Activated T-cell treated with anti-CD3 and anti-CD28 coated beads, Interleukin-2, amount 50 U/mL, for 72 hours (primary cell): ENCODE results near the gene TMEM259. TPM values are rescaled to one million over a fixed set of nuclear protein-coding genes. Genes with fewer than 3 reads are reported as not detected.
A peak's percentile ranks its signal among the peaks of the same experiment; 100 is the strongest.

Experiments
- ATAC-seq, 2 donors: fragments of 150-1000 bp; cut with Tn5 transposase; replicated peaks in 1 of 2; 2 replicates each; pipeline ENCODE4 v1.10.0; 2021; ENCODE audit warnings: moderate library complexity in 2 of 2, mild to moderate bottlenecking in 1 of 2
- DNase-seq, 2 donors: peaks; one replicate each; pipeline ENCODE4 v3.0.0; 2021 to 2022; ENCODE audit warnings: mixed read lengths in 1 of 2
- H3K27ac Mint-ChIP-seq: one replicate; pipeline ENCODE4 v1.8.0; 2022; ENCODE audit warnings: mild to moderate bottlenecking, moderate library complexity, mixed read lengths
- H3K27me3 Mint-ChIP-seq: one replicate; pipeline ENCODE4 v1.8.0; 2022; ENCODE audit warnings: low read depth, mixed read lengths
- H3K36me3 Mint-ChIP-seq, 2 donors: one replicate each; pipeline ENCODE4 v1.8.0; 2022; ENCODE audit warnings: mixed read lengths in 2 of 2, mild to moderate bottlenecking in 1 of 2; ENCODE audit not compliant: insufficient read depth in 2 of 2
- H3K4me1 Mint-ChIP-seq: one replicate; pipeline ENCODE4 v1.8.0; 2022; ENCODE audit warnings: low read depth, mixed read lengths
- H3K4me3 Mint-ChIP-seq, 2 donors: one replicate each; pipeline ENCODE4 v1.8.0; 2022; ENCODE audit warnings: mild to moderate bottlenecking in 2 of 2, mixed read lengths in 2 of 2, moderate library complexity in 2 of 2
- H3K9me3 Mint-ChIP-seq, 2 donors: one replicate each; pipeline ENCODE4 v1.8.0; 2022; ENCODE audit warnings: mixed read lengths in 2 of 2
- total RNA-seq, 2 donors: library from RNA; stranded (reverse); gene quantifications; one replicate each; pipeline ENCODE4 v1.2.3, GENCODE V29; 2022

Gene TMEM259
- total RNA-seq, 2 donors from 2014 or later, result 125 to 127 TPM

DNA sequence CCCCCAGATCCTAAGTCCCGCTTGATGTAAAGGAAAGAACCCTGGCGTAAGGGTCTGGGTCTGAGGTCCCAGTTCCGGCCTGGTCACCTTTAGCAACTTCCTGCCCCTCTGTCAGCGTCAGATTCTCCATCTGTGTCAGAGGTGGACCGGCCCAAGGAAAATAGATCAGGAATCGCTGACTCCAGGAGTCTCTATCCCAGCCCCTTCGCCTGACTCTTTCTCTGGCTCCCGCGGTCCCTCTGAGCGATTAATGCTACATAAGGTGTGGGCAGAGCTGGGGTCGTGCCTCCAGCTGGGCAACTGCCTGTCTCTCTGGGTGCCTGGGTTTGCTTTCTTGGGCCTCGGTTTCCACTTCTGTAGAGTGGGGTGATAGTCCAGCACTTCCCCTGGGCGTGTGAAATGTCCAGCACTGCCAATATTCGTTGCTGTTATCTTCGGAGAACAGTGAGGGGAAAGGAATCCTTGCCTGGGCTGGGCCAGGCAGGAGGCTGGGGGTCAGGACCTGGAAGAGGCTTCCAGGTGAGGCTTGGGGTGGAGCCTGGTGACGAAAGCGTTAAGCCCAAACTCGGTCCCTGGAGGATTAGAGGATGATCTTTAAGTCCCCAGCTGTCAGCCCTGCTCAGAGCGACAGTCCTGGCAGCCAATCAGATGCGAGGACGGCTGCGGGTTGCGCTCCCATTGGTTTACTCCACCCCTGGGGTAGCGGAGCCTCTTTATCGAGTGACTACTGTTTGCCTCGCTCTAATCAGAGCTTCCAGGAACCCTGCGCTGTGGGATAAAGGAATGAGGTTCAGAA is 19.8 kb upstream of the TMEM259 start:
- H3K27me3 Mint-ChIP-seq, result no peaks in the 10 kb centered on the region
- no peaks in the 10 kb centered on the region for H3K9me3 Mint-ChIP-seq
- peak overlapping the region; percentile 22 for H3K27ac Mint-ChIP-seq
- DNase-seq, result peak; percentile 88 to 93
- peaks cover 1 to 14% of the 10 kb centered on the region in 2 donors for H3K36me3 Mint-ChIP-seq
- peak; percentile 62 to 67 for ATAC-seq
- H3K4me1 Mint-ChIP-seq, result peaks cover 38% of the 10 kb centered on the region
- H3K4me3 Mint-ChIP-seq, result peak overlapping the region; percentile 86 to 98

DNA sequence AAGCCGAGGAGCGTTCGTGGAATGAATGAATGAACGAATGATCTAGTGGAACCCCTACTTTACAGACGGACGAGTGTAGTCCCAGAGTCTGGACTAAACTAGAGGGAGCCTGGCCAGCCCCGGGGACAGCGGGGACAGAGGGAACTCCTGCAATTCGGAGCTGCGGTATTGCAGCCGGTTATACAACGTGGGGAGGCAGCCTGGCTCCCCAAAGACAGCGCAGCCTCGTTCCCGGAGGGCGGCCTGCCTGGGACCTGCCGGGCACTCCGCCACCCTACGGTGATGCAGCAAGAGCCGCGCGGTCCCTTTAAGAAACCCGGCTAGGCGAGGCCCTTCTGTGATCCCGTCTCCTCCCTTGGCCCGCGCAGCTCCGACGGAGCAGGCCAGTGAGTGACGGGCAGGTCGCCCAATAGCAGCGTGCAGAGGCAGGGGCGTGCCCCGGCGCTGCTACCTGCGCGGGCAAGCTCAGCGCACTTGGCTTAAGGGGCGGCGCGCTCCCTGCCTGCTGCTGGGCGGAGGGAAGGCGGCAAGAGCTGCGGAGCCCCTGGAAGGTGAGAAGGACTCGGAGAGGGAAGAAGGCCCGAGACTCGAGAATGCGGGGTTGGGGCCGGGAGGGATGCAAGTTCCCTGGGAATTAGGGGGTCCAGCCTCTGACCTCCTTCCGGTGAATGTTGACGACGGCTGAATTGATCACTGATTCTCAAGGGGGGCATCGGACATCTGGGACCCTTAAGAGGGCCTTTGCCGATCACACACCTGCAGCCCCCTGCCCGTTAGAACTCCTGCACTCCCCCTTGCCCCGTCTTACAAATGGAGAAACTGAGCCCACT is 18.9 kb upstream of the TMEM259 start, which contains the start of gene ABCA7:
Gene ABCA7 (plus strand): TSS at position 462 of the 830 bp plus-strand sequence. CDS start 1,255 bp downstream, outside the sequence.
- H3K9me3 Mint-ChIP-seq, result no peaks in the 10 kb centered on the region
- ATAC-seq, result peak; percentile 95 to 96
- H3K27ac Mint-ChIP-seq, result peak within 1 kb of the TSS; percentile 52
- peaks cover 42% of the 10 kb centered on the region for H3K4me1 Mint-ChIP-seq
- no peaks in the 10 kb centered on the region for H3K27me3 Mint-ChIP-seq
- peak; percentile 100 for DNase-seq
- H3K36me3 Mint-ChIP-seq, result peaks cover 5 to 16% of the 10 kb centered on the region in 2 donors
- peak within 1 kb of the TSS; percentile 86 to 98 for H3K4me3 Mint-ChIP-seq

DNA sequence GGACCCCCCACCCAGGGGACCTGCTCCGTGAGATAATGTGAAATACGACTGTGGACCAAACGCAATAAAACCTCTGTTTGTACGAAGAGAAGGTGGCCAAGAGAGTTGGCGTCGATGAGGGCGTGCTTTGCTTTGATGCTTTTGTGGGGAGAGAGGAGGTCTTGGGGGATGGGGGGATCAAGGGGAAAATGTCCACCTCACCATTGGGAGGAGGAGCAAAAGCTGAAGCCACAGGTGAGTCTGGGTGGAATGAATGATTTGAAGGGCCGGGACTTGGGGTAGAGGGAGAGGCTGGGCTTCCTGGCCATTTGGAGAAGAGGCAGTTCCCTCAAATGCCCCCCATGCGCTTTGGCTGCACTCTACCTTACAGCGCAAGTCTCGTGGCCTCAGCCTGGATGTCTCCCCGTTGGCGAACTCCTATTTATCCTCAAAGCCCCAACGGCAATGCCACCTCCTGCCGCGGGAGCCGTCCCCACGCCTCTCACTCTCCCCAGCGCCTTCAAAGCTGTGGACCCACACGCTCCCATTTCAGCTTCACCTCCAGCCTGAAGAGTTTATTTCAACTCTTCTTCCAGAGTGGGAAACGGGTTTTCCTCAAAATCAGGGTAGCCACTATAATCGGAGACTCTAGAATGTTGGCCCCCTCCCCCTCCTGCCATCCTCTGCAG is 18.2 kb upstream of the TMEM259 start:
- peak overlapping the region; percentile 52 for H3K27ac Mint-ChIP-seq
- H3K9me3 Mint-ChIP-seq, result no peaks in the 10 kb centered on the region
- DNase-seq (no peak), ATAC-seq (no peak)
- peak overlapping the region; percentile 86 to 98 for H3K4me3 Mint-ChIP-seq
- H3K36me3 Mint-ChIP-seq, result peaks cover 5 to 16% of the 10 kb centered on the region in 2 donors
- peaks cover 42% of the 10 kb centered on the region for H3K4me1 Mint-ChIP-seq
- H3K27me3 Mint-ChIP-seq, result no peaks in the 10 kb centered on the region

DNA sequence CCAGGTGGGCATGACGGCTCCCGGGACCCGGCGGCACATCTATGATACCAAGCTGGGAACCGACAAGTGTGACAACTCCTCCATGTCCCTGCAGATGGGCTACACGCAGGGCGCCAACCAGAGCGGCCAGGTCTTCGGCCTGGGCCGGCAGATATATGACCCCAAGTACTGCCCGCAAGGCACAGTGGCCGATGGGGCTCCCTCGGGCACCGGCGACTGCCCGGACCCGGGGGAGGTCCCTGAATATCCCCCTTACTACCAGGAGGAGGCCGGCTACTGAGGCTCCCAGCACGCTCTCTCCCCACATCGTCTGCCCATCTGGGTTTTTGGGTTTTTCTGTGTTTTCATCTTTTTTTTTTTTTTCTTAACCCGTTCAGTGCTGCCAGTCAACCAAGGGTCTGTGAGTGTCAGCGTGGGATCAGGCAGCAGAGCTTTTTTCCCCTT is 16.7 kb upstream of the TMEM259 start:
- H3K4me1 Mint-ChIP-seq, result peaks cover 47% of the 10 kb centered on the region
- DNase-seq, result no peak

DNA sequence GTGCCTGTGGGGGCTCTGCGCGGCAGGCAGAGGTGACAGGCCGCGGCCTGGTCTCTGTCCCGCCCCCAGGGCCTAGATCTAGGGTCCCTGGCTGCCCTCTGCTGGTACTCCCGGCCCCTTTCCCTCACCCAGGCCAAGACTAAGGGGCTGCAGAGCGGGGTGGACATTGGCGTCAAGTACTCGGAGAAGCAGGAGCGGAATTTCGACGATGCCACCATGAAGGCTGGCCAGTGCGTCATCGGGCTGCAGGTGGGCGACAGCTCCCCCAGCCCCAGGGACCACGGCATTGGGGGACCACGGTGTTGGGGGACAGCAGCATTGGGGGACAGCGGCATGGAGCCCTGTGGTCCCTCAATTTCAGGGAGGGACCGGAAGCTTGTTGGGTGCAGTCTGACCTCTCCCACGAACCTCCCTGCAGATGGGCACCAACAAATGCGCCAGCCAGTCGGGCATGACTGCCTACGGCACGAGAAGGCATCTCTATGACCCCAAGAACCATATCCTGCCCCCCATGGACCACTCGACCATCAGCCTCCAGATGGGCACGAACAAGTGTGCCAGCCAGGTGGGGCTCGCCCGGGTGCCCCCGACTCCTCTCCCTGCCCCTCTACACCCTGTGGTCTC is 15.2 kb upstream of the TMEM259 start:
- H3K4me3 Mint-ChIP-seq, result no peak overlapping the region
- H3K9me3 Mint-ChIP-seq, result no peaks in the 10 kb centered on the region
- H3K36me3 Mint-ChIP-seq, result peaks cover 8 to 31% of the 10 kb centered on the region in 2 donors
- peaks cover 42% of the 10 kb centered on the region for H3K4me1 Mint-ChIP-seq
- H3K27ac Mint-ChIP-seq, result no peak overlapping the region
- no peak for ATAC-seq
- no peaks in the 10 kb centered on the region for H3K27me3 Mint-ChIP-seq
- DNase-seq, result no peak

More for the DNA sequence above, 16.7 kb upstream of the TMEM259 start:
- Mint-ChIP-seq H3K36me3 (peaks cover 5 to 23% of the 10 kb centered on the region in 2 donors), H3K4me3 (peak overlapping the region; percentile 75 to 98), H3K27ac (peak overlapping the region; percentile 25), H3K27me3 (no peaks in the 10 kb centered on the region), H3K9me3 (no peaks in the 10 kb centered on the region)
- no peak for ATAC-seq

DNA sequence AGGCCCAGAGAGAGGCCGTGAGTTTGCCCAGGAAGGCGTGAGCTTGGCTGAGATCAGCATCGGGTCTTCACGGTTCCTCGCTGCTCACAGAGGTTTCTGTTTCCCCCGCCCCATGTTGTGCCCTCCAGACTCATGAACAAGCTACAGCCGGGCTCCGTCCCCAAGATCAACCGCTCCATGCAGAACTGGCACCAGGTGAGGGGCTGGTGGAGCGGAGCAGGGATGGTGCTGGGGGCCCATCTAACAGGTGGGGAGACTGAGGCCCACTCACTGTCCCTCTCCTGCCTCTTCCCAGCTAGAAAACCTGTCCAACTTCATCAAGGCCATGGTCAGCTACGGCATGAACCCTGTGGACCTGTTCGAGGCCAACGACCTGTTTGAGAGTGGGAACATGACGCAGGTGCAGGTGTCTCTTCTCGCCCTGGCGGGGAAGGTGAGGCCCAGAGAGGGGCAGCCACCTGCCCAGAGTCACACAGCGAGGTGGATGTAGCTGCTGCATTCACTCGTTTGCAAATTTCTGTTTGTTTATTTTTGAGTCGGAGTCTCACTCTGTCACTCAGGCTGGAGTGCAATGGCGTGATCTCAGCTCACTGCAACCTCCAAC is 11.4 kb upstream of the TMEM259 start:
- DNase-seq (no peak), ATAC-seq (no peak)
- Mint-ChIP-seq H3K9me3 (no peaks in the 10 kb centered on the region), H3K27ac (no peak overlapping the region), H3K4me3 (no peak overlapping the region), H3K36me3 (peaks cover 8 to 27% of the 10 kb centered on the region in 2 donors), H3K27me3 (no peaks in the 10 kb centered on the region), H3K4me1 (peaks cover 28% of the 10 kb centered on the region)

DNA sequence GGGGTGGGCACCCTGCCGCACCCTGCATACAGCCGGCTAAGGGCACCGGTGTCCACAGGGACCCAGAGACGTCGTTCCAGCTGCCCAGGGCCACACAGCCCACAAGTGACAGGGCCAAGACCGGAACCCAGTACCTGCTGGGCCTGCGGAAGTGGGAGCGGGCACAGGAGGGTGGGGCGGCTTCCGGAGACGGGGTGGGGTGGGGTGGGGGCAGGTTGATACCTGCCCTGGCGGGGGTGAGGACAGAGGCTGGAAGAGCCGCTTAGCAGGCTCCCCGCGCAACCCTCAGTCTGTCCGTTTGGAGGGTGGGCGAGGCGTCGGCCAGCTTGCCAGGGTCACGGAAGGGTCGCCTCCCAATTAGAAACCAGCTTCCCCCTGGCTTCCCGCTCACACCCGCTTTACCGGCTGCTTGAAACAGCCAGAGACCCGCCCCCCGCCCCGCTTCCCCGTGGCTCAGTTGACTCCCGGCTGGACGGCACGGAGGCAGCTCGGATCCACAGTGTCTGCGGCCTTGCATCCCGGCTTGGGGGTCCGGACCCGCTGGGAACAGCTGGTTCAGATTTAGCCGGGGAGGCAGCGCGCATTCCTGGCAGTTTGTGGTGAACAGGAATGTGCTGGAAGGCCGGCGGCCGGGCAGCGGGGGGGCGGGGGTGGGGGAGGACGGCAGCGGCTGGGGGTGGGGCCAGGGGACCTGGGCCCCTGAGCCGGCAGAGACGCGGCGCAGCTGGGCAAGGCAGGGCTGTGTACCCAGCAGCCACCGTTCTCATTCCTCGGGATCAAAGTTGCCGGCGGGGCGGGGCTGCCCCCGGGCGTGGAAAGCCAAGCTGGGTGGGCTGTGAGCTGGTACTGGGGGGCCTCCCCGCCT is 7.4 kb upstream of the TMEM259 start:
- H3K4me1 Mint-ChIP-seq, result peaks cover 32% of the 10 kb centered on the region
- H3K36me3 Mint-ChIP-seq, result peaks cover 5 to 17% of the 10 kb centered on the region in 2 donors
- peak overlapping the region; percentile 89 to 96 for H3K4me3 Mint-ChIP-seq
- ATAC-seq (peak; percentile 53 to 58), DNase-seq (peak; percentile 61 to 62)
- H3K27me3 Mint-ChIP-seq, result no peaks in the 10 kb centered on the region
- no peak overlapping the region for H3K27ac Mint-ChIP-seq
- H3K9me3 Mint-ChIP-seq, result no peaks in the 10 kb centered on the region

DNA sequence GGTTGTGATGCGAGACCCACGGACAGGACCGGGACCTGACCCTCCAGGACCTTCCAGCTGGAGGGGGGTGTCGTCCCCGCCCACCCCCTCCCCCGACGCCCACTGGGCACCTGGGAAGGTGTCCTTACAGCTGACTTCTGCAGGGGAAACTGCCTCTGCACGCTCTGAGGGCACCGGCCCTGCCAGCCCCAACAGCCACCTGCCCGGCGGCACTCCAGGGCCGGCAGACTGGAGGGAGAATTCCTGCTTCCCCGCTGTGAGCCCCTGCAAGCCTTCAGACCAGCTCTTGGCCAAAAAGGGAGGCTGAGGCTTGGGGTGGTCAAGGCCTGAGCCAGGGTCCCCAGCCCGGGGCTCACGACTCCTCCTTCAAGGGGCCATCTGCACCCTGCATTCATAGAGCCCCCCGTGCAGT is 6.7 kb upstream of the TMEM259 start:
- Mint-ChIP-seq H3K4me1 (peaks cover 32% of the 10 kb centered on the region), H3K27me3 (no peaks in the 10 kb centered on the region), H3K27ac (no peak overlapping the region), H3K9me3 (no peaks in the 10 kb centered on the region), H3K4me3 (peak overlapping the region; percentile 96), H3K36me3 (peaks cover 5 to 12% of the 10 kb centered on the region in 2 donors)
- ATAC-seq (peak; percentile 8 to 9), DNase-seq (no peak)

DNA sequence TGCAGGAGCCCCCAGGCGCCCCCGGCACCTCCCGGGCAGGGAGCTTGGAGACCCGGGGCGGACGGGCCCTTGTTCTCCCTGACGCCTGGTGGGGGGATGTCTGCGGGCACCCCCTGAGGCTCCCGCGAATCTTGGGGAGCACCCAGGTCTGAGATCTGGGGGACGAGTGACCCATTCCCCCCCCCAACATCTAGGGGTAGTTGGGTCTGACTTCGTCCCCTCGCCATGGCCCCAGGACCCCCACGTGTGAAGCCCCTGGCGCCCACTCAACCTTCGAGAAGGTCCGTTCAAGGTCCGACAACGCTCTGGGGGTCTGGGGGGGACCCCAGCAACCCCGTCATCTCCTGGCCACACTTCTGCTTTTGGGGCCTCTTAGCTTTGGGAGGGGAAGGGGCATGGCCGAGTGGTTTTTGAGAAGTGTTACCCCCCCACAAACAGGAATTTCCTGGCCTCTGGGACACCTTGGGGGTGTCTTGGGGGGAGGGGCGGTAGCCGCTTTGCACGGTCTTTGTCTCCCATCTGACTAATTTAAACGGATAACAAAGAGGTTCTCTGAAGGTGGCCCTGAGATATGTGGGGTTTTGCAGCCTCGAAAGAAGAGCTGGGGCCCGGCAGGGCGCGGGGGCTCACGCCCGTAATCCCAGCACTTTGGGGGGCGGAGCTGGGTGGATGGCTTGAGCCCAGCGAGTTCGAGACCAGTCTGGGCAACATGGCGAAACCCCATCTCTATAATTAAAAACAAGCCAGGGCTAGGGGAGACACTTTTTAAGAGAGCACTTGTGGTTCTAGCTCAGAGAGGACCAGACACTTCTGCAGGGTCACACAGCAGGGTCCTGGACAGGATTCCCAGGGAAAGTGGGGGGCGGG is 6.1 kb upstream of the TMEM259 start:
- ATAC-seq, result no peak
- Mint-ChIP-seq H3K36me3 (peaks cover 2 to 6% of the 10 kb centered on the region in 2 donors), H3K27ac (peak overlapping the region; percentile 70), H3K4me3 (peak overlapping the region; percentile 96), H3K9me3 (no peaks in the 10 kb centered on the region), H3K4me1 (peaks cover 35% of the 10 kb centered on the region), H3K27me3 (no peaks in the 10 kb centered on the region)
- DNase-seq, result peak; percentile 35 to 39

DNA sequence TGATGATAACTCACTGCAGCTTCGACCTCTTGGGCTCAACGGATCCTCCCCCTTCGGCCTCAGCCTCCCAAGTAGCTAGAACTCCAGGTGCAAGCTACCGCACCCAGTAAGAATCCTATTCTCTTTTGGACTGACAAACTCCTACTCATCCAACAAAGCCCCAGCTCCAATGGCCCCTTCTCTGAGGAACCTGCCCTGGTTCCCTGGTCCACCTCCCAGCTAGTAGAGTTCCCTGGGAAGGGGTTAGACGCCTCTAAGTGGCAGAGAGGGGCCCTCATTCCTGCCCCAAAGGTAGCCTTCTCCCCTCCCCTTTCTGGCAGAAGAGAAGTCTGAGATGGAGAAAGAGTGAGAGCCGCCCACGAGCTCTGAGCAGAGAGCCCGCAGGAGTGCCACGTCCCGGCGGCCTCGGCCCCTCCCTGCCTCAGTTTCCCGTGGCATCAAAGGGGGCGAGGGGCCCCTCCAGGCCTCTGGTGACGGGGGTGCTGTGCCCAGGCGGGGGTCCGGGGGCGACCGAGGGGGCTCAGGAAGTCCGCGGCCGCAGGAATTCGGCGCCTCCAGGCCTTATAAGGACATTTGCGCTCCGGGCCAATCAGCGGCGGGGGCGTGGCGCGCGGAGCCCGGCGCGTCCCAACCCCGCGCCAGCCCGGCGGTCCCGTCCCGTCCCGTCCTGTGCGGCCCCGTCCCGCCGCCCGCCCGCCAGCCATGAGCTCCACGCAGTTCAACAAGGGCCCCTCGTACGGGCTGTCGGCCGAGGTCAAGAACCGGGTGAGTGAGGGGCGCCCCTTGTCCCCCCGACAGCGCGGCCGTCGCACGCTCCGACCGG is 5.2 kb upstream of the TMEM259 start, which contains the start of gene CNN2:
Gene CNN2 (plus strand): TSS at position 649 of the 823 bp plus-strand sequence. CDS start 54 bp downstream, at position 703.
- DNase-seq (peak; percentile 76 to 85), ATAC-seq (peak; percentile 54 to 72)
- H3K36me3 Mint-ChIP-seq, result peaks cover 4 to 5% of the 10 kb centered on the region in 2 donors
- H3K27ac Mint-ChIP-seq, result peak within 1 kb of the TSS; percentile 87
- H3K9me3 Mint-ChIP-seq, result no peaks in the 10 kb centered on the region
- H3K4me1 Mint-ChIP-seq, result peaks cover 43% of the 10 kb centered on the region
- peak within 1 kb of the TSS; percentile 96 for H3K4me3 Mint-ChIP-seq
- no peaks in the 10 kb centered on the region for H3K27me3 Mint-ChIP-seq
